Measurements from ENCODE around the gene SLC25A47.

The SLC25A47 gene

DNA sequence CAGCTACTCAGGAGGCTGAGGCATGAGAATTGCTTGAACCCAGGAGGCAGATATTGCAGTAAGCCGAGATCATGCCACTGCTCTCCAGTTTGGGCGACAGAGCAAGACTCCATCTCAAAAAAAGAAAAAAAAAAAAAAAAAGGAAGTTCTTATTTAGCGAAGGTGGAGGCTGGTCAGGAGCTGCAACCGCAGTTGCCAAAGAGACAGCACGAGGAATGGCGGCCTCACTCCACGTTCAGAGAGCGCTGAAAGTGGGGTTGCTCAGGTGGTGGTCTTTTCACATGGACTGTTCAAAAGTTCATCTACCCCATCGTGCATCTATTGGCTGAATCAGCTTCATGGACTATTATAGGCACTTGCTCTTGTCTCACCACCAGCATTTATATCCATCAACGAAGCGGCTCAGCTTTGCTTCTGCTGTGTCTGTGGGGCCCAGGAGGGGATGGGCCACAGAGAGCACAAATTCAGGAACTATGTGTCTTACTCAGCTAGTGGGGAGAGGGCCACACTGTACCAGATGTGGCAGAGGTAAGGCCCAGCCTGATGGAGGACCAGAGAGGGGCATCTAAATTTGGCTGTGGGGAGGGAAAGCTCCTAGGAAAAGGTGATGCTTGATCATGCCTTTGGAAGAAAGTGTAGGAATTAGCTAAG lies 27.3 kb downstream of the SLC25A47 start:
- DNase-seq, result no peak

DNA sequence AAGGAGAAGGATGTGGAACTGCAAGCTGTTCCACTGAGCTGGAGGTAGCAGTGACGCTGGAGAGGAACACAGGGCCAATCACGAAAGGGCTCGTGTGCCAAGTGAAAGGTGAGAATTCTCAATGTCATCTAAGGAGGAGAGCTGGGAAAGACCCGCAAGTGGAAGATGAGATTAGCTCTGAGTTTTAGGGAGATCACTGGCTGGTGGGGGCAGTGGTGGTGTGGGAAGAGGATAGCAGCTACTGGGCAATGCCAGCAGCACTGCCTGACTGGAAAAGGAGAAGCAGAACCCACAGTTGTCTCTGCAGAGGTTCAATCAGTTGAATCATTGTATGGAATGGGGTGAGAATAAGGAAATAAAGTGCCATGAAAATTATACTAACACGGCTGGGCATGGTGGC lies 27.8 kb downstream of the SLC25A47 start:
- no peak for DNase-seq

- DNase-seq, result no peak
These were observed 35.3 kb downstream of the SLC25A47 start for GRCh38 chr14:100358396-100358795.

DNA sequence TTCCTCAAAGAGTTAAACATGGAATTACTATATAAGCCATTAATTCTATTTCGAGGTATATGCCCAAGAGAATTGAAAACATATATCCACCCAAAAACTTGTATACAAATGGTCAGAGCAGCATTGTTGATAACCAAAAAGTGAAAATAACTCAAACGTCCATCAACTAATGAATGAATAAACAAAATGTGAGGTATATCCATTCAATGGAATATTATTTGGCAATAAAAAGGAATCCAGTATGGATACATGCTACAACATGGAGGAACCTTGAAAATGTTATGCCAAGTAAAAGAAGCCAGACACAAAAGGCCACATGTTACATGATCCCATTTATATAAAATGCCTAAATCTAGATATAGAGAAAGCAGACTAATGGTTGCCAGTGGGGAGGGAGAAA lies 36.0 kb downstream of the SLC25A47 start:
- DNase-seq, result no peak

DNA sequence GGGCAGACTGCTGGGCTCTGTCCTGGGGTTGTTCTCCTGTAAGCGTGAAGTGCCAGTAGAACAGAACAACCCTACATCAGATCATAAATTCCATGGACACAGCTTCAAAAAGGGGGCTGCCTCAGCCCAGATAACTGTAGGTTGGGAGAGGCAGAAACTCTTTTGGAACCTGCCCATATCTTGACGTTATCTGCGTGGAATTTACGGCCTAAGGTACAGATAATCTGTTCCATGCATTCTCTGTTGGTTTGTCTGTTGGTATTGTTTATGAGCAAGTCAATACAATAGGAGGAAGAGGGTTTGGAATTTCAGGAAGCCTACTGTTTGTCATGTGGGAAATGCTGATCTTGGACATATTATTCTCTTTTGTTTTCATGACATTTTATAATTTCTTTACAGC lies 36.7 kb downstream of the SLC25A47 start:
- no peak for DNase-seq

DNA sequence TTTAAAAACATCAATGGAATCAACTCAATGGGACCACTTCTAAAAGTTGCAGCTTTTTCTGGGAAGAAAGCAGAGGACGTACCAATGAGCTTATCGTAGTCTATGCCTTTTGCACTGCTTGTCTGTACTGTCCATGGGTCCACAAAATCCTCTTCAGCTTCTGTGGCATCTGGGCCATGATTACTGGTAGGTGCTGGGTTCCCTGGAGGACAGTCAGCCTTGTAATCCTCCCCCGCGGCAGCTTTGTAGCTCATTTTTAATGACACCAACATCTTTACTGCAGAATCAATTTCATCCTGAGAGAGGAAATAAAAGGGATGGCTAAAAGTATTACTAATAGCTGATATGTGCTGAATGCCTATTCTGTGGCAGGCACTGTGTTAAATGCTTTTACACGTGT lies 38.5 kb downstream of the SLC25A47 start:
- no peak for DNase-seq

DNA sequence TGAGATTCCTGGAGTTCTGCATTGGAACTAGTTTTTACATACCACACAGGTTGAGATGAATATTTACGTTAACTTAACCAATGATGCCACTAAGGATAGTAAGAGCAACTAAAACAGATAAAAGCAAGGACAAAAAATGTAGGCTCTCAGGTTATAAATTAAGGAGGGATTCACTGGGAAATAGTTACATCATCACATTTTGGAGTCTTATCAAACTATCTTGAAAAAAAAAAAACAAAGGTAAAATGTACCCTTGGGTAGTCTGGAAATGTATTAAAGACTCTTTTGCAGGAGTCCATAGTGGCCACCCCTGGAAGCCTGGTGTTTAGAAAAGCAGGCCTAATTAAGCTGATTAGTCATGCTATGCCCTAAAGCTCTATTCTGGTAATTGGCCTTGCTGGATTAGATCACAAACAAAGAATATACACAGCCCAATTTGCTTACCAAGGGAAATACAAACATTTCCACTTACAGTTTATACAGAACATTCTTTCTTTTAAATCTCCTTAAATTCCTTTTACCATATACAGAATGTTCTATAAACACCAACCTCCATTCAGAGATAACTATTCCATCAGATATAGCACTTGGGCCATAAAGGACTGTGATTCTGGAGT lies 39.3 kb downstream of the SLC25A47 start:
- no peak for DNase-seq

DNA sequence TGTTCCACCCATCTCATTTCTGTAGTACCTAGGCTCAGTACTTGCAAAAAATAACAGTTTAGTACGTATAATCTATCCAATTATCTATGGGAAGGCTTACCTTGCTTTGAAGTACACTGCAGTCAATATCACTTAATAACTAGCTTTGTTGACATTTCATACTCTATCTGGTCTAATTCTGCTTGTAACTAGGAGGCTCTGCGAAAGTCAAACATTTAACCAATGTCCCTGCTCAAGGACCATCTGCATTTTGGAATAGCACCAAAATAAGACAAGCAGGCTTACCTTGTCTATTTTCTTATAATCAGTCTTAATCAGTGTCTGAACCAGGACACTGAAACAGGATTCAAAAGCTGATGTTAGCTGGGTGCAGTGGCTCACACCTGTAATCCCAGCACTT lies 39.9 kb downstream of the SLC25A47 start:
- no peak for DNase-seq

- no peak for DNase-seq
These were observed 41.3 kb downstream of the SLC25A47 start for GRCh38 chr14:100364403-100364802.

- DNase-seq, result no peak
These were observed 42.6 kb downstream of the SLC25A47 start for GRCh38 chr14:100365741-100366140.

DNA sequence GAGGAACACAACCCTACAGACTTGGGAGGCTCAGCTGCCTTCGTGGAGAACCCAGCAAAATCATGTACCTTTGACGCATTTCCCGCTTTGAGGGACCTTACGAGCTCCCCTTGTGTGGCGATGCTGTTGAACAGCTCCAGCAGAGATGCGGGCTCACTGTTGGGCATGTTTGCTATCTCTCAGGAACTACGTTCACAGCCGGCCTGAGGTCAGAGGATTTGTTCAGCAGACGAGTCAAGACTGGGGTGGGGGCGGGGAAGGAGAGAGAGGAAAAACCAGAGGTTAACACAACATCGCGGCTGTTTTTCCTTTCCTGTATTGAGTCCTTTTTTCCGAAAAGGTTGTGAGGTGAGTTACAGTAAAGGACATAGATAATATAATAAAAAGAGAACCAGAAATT lies 45.9 kb downstream of the SLC25A47 start:
- DNase-seq, result no peak

GRCh38 chr14:100370003-100370402 lies 46.9 kb downstream of the SLC25A47 start:
- DNase-seq, result no peak

DNA sequence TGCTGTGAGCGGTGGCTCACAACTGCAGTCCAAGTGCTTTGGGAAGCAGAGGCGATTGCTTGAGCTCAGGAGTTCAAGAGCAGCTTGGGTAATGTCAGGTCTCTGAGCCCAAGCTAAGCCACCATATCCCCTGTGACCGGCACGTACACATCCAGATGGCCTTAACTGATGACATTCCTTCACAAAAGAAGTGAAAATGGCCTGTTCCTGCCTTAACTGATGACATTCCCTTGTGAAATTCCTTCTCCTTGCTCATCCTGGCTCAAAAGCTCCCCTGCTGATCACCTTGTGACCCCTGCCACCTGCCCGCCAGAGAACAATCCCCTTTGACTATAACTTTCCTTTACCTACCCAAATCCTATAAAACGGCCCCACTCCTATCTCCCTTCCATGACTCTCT lies 48.6 kb downstream of the SLC25A47 start:
- DNase-seq, result no peak

GRCh38 chr14:100372357-100373048 lies 49.4 kb downstream of the SLC25A47 start:
- DNase-seq, result no peak

DNA sequence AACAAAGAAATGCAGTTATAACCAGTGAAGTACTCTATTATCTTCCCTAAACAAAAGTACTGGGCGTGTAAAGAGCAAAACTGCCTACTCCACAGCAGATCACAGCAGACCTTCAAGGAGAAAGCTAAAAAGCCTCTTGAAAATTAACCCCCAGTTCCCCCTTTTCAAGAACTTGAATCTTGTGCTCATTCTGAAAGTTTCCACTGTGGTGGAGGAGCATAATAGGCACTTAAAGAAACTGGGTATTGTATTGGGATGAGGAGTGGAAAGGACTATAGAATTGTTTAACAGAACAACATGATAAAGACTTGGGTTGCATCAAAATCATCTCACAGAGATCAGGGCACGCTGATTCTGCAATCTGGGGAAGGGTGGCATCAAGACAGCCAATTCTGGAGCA lies 51.1 kb downstream of the SLC25A47 start:
- DNase-seq, result no peak

- DNase-seq, result no peak
These were observed 51.7 kb downstream of the SLC25A47 start for GRCh38 chr14:100374876-100375265.

GRCh38 chr14:100375266-100375962 lies 52.3 kb downstream of the SLC25A47 start:
- no peak for DNase-seq

DNA sequence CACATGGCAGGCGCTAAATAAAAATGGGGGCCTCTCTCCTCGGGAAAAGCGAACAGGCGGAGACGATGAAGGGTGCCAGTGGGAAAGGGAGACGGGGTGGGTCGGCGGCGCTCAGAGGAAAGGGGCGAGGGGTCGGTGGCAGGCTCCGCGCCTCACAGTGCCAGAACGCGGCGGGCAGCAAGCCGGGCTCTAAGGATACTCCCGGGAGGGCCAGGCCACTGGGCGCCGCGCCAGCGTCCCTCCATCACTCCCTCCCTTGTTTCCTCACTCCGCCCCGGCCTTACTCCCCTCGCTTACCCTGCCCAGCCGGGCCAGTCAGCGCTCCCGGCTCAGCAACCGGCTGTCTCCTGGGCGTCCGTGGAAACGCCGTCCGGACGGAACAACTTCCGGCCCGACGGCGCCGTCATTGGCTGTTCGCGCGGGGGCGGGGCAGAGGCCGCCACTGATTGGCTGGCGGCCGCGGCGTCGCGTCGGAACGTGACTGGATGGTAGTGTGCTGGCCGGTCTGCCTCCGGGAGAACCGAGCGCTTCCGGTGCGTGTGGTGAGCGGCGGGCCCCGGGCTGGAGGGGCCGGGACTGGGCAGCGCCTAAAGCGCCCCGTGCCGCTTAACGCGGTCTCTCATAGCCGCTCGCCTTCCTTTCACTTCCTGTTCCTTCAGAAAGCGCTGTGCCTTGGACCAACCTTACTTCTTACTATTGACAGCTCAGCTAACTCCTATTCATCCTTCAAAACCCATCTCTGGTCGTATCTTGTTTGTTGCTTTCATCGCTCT lies 53.0 kb downstream of the SLC25A47 start, which contains the start of gene WDR25:
WDR25 (plus strand) TSS at position 523 of the 773 bp plus-strand sequence.
- peak; percentile 89 for DNase-seq

- DNase-seq, result no peak
These were observed 53.6 kb downstream of the SLC25A47 start for GRCh38 chr14:100376751-100377171.

Measured in NCI-H446 treated with DMSO at 0.1 percent for 48 hours (cell line).